ENCODE results near the gene TBX3.

TBX3 gene

DNA sequence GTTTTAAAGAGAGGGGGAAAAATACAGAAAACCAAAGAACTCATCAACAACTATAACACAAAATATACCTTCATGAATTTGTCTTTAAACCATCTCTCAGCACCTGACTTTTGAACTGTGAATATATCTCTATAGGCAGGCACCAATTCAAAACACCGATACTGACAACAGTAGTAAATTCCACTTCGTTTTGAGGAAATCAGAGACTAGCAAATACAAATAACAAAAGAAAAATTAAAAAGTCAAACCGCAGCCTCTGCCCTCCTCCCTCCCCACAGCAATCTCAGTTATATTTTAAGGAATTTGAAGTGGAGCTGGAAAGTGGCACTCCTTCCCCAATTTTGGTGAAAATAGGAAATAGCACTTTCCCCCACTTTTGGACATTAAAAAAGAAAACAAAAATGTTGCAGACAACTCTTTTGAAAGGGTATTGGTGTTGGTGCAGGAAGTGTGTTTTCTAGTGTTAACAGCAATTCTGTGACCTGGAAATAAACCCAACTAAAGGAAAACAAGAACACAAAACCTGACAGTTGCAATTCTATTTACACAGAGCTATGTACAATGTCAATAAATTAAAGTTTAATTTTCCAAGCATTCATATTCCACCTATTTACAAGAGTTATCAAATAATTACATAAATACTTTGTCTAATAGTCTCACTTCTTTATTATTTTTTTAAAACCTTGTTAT lies 13.5 kb downstream of the TBX3 start:
- no peak overlapping the region for H3K9ac ChIP-seq (ENCODE audit: low read length)
- no peaks in the 10 kb centered on the region for H3K36me3 ChIP-seq (ENCODE audit: control insufficient read depth, low read depth, low read length)
- peaks cover 99% of the 10 kb centered on the region for H3K27me3 ChIP-seq (ENCODE audit: control insufficient read depth, insufficient read depth, low read length)
- H3K9me3 ChIP-seq (ENCODE audit: control insufficient read depth, low read depth, low read length), result no peaks in the 10 kb centered on the region
- no peak overlapping the region for H3K27ac ChIP-seq (ENCODE audit: low read length)
- H3K4me1 ChIP-seq (ENCODE audit: control insufficient read depth, low read depth, low read length), result peaks cover 34% of the 10 kb centered on the region
- no peak overlapping the region for H3K4me3 ChIP-seq (ENCODE audit: low read length)

DNA sequence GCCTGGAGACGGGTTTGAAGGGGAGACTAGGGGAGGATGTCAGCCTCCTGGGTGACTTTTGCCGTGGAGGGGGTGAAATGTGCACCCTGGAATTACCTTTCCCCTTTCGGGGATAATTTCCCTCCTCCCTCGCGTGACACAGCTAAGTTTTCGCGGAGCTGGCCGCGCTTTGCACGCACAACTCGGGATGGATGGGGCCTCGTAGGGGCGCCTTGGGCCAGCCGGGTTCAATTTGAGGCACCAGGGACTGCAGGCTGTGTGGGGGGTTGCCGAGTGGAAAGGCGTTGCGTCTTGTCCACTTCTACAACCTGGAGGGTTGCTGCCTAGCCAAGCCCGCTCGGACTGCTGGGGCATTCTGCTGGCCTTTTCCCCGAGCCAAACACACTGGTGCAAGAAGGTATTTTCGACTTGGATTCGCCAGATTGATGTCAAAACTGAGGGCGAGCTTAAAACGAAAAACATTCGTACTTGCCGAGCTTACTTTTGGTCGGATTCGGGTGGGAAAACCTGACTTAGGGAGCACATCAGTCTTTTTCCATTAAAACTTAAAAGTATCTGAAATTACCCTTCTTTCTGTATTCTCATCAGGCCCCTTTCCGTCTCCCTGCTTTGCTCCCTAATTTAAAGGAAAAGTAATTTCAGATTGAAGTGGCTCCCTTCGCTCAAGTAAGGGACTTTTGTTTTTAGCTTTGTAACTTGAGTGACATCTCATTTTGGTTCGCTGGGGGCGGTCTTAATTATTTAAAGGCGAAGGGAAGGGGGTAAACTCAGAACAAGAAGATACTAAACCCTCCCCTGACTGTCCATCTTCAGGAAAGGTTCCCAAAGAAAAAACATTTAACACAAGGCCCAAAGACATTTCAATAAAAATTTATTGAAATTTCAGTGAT lies 14.3 kb downstream of the TBX3 start:
- H3K36me3 ChIP-seq (ENCODE audit: control insufficient read depth, low read depth, low read length), result no peaks in the 10 kb centered on the region
- H3K27ac ChIP-seq (ENCODE audit: low read length), result no peak overlapping the region
- H3K27me3 ChIP-seq (ENCODE audit: control insufficient read depth, insufficient read depth, low read length), result peaks cover 99% of the 10 kb centered on the region
- H3K9me3 ChIP-seq (ENCODE audit: control insufficient read depth, low read depth, low read length), result no peaks in the 10 kb centered on the region
- peak overlapping the region; percentile 16 for H3K4me3 ChIP-seq (ENCODE audit: low read length)
- H3K4me1 ChIP-seq (ENCODE audit: control insufficient read depth, low read depth, low read length), result peaks cover 28% of the 10 kb centered on the region
- H3K9ac ChIP-seq (ENCODE audit: low read length), result no peak overlapping the region

DNA sequence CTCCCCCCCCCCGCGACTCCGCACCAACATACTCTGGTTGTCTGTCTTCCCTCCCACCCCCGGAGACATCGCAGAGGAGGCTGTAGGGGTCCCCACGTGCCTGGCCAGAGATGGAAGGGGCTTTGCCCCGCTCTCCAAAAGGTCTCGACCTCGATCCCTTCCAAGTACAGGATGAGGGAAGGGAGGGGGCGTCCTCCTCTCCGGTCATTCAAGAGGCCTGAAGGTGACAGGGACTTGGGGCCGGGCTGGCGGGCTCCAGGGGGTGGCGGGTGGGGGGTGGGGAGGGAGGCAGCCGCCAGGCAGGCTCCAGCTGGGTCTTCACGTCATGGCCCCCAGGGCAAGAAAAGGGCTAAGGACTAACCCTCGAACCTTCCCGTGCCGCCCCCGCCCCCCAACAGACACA lies 15.1 kb downstream of the TBX3 start:
- Histone ChIP-seq H3K4me3 (ENCODE audit: low read length) (peak overlapping the region; percentile 16), H3K9ac (ENCODE audit: low read length) (no peak overlapping the region), H3K4me1 (ENCODE audit: control insufficient read depth, low read depth, low read length) (peaks cover 28% of the 10 kb centered on the region), H3K9me3 (ENCODE audit: control insufficient read depth, low read depth, low read length) (no peaks in the 10 kb centered on the region), H3K27me3 (ENCODE audit: control insufficient read depth, insufficient read depth, low read length) (peaks cover 99% of the 10 kb centered on the region), H3K27ac (ENCODE audit: low read length) (no peak overlapping the region), H3K36me3 (ENCODE audit: control insufficient read depth, low read depth, low read length) (no peaks in the 10 kb centered on the region)

DNA sequence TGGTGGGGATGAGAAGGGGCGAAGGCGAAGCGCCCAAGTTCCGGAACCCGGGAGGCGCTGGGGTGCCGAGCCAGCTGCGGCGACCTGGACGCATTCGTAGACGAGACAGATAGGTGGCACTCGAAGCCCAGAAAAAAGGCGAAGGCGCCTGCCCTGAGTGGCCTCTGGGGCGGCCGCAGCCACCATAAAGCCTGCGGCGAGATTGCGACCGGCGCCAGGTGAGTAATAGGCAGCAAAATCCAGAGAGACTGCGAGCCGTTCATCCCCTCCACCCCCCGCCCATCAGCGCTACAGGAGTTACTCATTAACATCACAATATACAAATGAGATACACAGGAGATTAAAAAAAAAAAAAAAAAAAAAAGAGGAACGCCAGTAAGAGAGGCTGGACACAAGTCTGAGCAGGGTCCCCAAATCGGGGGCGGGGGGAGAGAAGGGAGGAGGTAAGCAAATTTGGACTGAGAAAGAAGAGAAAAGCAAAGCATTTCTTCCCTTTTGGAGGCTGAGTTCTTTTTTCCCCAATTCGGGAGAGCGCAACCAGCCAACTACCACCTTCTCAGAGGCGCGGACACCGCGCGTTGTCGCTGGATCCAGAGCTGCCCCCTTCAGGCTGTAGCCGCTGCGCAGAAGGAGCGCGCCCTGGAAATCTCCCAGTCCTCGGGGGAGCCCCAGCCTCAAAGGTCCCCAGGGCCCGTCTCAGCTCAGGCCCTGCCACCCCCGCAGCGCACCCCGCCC lies 15.7 kb downstream of the TBX3 start:
- Histone ChIP-seq H3K4me1 (ENCODE audit: control insufficient read depth, low read depth, low read length) (peaks cover 24% of the 10 kb centered on the region), H3K9ac (ENCODE audit: low read length) (no peak overlapping the region), H3K9me3 (ENCODE audit: control insufficient read depth, low read depth, low read length) (no peaks in the 10 kb centered on the region), H3K4me3 (ENCODE audit: low read length) (peak overlapping the region; percentile 31), H3K27me3 (ENCODE audit: control insufficient read depth, insufficient read depth, low read length) (peaks cover 99% of the 10 kb centered on the region), H3K27ac (ENCODE audit: low read length) (no peak overlapping the region), H3K36me3 (ENCODE audit: control insufficient read depth, low read depth, low read length) (no peaks in the 10 kb centered on the region)

DNA sequence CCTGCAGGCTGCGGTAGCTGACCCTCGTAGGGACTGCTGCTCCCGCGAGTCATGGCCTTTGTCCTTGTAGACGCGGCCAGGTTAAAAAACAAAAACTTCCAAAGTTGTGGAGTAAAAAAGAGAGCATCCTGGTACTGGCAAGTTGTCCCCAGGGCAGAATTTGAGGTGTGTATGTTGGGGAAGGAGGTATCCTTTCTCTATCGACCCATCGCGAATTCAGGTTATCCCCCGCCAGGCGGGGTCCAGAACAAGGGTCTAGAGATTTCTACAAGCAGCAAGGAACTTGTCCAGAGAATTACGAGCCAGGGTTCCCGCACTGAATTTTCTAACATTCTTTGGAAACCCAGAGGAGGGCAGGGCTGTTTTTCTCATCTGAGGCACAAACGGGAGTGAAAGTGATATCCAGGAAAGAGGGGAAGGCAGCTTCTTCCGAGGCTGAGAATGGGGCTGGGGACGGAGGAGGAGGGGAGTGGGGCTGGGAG lies 16.3 kb downstream of the TBX3 start:
- no peaks in the 10 kb centered on the region for H3K9me3 ChIP-seq (ENCODE audit: control insufficient read depth, low read depth, low read length)
- peaks cover 99% of the 10 kb centered on the region for H3K27me3 ChIP-seq (ENCODE audit: control insufficient read depth, insufficient read depth, low read length)
- H3K36me3 ChIP-seq (ENCODE audit: control insufficient read depth, low read depth, low read length), result no peaks in the 10 kb centered on the region
- peak overlapping the region; percentile 31 for H3K4me3 ChIP-seq (ENCODE audit: low read length)
- H3K27ac ChIP-seq (ENCODE audit: low read length), result no peak overlapping the region
- H3K9ac ChIP-seq (ENCODE audit: low read length), result no peak overlapping the region
- H3K4me1 ChIP-seq (ENCODE audit: control insufficient read depth, low read depth, low read length), result peaks cover 29% of the 10 kb centered on the region

DNA sequence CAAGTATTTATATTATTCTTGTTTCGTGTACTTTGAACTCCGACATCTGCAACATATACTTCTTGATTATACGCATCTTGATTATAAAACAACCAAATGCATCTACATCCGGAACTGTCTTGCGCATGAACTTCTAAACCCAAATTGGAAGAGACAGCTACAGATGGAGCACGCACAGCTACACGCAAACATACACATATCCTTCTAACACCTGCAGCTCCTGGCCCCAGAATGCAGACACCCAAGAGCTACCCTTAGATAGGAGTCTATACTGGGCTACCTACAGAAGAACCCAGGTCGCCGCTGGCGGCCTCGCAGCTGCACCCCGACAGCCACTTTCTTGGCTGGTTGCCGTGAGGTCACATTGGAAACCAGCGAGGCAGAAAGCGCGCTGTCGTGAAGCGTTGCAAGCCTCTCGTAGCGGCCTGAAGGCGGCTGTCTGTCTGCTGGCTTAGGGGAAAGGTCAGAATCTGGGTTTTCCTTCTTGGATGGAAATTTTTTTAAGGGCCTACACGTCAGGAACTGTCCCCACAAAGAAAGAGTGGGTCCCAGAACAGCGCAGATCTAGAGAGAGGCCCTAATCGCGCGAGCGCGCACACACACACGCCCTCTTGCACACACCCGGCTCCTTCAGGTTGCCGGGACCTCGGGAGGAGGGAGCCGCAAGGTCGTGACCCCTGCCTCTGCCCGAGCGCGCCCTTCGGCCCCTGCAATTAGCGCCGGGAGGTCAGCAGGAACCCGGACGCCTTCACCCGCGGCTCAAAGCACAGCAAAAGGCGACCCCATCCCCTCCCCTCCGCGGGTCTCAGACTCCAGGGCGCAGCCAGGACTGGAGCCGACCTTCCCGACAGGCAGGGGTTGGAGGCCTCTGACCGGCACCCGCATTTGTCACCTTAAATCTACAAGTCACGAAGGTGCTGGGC lies 17.0 kb downstream of the TBX3 start:
- H3K36me3 ChIP-seq (ENCODE audit: control insufficient read depth, low read depth, low read length), result no peaks in the 10 kb centered on the region
- peak overlapping the region; percentile 31 for H3K4me3 ChIP-seq (ENCODE audit: low read length)
- peaks cover 30% of the 10 kb centered on the region for H3K4me1 ChIP-seq (ENCODE audit: control insufficient read depth, low read depth, low read length)
- H3K27ac ChIP-seq (ENCODE audit: low read length), result no peak overlapping the region
- H3K9me3 ChIP-seq (ENCODE audit: control insufficient read depth, low read depth, low read length), result no peaks in the 10 kb centered on the region
- peaks cover 98% of the 10 kb centered on the region for H3K27me3 ChIP-seq (ENCODE audit: control insufficient read depth, insufficient read depth, low read length)
- no peak overlapping the region for H3K9ac ChIP-seq (ENCODE audit: low read length)

DNA sequence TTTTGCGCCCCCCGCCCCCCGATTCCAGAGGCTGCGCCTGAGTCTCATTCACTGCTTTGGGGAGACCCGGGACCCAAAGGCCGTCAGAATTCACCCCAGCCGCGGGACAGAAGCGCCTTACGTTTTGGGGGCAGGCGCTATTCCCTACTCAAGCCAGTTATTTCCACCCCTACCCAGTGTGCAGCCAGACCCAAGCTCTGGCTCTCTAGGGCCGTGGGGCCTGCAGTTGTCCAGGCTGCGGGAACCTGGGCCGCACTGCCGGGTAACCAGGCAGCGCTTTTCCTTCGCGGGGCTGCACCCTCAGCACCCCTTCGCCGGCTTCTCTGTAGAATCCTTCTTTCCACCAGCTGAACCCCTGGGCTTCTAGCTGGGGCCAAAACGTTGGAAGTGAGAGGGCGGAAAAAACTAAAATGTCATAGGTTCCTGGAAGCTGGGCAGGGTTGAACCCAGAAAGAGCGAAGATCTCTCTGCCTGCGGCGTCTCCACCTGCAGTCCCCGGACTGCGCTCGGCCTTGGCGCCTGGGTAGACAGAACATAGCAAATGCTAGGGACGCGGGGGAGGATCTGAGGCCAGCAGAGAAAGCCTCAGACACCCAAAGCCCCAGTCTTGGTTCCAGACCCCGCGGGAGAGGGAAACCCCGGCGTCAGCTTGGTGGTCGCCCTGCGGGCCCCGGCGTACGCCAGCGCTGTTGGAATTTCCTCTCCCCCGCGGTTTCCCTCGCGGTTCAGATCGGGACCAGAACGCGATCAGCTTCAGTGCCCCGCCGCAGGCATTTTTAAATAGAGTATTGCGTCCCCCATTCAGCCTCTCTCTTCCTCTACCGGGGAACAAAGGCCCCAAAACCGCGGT lies 18.3 kb downstream of the TBX3 start:
- no peak overlapping the region for H3K9ac ChIP-seq (ENCODE audit: low read length)
- H3K36me3 ChIP-seq (ENCODE audit: control insufficient read depth, low read depth, low read length), result no peaks in the 10 kb centered on the region
- no peak overlapping the region for H3K4me3 ChIP-seq (ENCODE audit: low read length)
- H3K27me3 ChIP-seq (ENCODE audit: control insufficient read depth, insufficient read depth, low read length), result peaks cover 84% of the 10 kb centered on the region
- no peaks in the 10 kb centered on the region for H3K9me3 ChIP-seq (ENCODE audit: control insufficient read depth, low read depth, low read length)
- H3K4me1 ChIP-seq (ENCODE audit: control insufficient read depth, low read depth, low read length), result peaks cover 30% of the 10 kb centered on the region
- H3K27ac ChIP-seq (ENCODE audit: low read length), result no peak overlapping the region

DNA sequence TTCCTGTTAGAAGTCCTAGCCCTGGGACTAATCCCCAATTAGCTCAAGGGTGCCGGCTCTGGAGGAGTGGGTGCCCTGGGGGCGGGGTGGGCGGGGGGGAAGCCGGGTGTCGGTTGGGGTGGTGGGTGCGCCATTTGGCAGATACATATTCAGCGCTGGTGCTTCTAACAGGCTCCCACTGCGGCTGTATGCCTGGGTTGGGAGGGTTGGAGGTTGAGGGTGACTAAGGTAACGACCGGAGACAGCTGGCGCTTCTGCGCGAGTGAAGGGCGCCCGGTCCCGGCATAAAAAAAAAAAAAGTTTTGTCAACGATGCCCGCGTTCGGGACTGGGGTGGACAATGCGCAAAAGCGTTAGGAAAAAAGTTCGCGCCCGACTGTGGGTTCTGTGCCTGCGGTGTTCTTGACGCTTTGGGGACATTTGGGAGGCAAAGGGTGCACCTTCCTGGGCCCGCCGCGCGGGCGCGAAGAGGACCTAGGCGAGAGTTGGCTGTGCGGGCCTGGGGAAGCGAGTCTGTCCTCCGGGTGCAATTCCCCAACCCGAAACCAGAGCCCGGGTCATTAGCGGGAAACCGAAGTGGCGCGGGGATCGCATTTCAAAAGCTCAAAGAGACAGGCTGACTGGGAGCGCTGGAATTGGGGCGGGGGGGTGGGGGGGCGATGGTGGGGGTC lies 19.2 kb downstream of the TBX3 start:
- Histone ChIP-seq H3K9me3 (ENCODE audit: control insufficient read depth, low read depth, low read length) (no peaks in the 10 kb centered on the region), H3K27me3 (ENCODE audit: control insufficient read depth, insufficient read depth, low read length) (peaks cover 83% of the 10 kb centered on the region), H3K4me3 (ENCODE audit: low read length) (peak overlapping the region; percentile 6), H3K27ac (ENCODE audit: low read length) (no peak overlapping the region), H3K9ac (ENCODE audit: low read length) (no peak overlapping the region), H3K4me1 (ENCODE audit: control insufficient read depth, low read depth, low read length) (peaks cover 25% of the 10 kb centered on the region), H3K36me3 (ENCODE audit: control insufficient read depth, low read depth, low read length) (no peaks in the 10 kb centered on the region)

DNA sequence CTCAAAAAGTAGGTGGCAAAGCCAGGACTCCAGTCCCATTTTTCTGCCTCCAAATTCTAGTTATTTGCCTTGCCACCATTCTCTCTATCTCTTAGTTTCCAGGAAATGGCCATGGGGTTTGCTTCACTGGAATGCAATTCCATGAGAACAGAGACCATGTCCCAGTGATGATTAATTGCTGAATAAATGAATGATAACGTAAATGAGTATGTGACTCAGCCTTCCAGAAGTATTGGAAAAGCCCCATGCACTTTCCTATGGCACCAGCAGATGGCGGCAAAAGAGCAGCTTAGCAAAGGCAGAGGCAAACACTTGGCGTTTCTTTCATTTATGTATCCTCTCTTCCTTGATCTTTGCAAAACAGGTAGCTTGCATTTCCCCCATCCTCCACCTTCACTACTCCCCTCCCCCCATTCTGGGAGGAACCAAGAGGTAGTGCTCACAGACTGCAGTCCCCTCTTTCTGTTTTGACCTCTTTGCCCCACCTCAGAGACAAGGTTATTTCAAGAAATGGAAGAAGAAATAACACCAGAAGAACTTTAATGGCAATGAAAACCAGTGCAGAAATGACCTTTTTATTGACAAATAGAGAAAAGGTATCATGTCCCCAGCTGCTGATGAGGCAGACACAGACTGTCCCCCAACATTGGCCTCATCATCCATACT lies 21.3 kb downstream of the TBX3 start:
- no peaks in the 10 kb centered on the region for H3K9me3 ChIP-seq (ENCODE audit: control insufficient read depth, low read depth, low read length)
- H3K9ac ChIP-seq (ENCODE audit: low read length), result no peak overlapping the region
- no peak overlapping the region for H3K27ac ChIP-seq (ENCODE audit: low read length)
- peaks cover 83% of the 10 kb centered on the region for H3K27me3 ChIP-seq (ENCODE audit: control insufficient read depth, insufficient read depth, low read length)
- no peak overlapping the region for H3K4me3 ChIP-seq (ENCODE audit: low read length)
- no peaks in the 10 kb centered on the region for H3K36me3 ChIP-seq (ENCODE audit: control insufficient read depth, low read depth, low read length)
- H3K4me1 ChIP-seq (ENCODE audit: control insufficient read depth, low read depth, low read length), result peaks cover 28% of the 10 kb centered on the region

Measured in iPS-18a (cell line).